Progenitor cell of endocrine pancreas (in vitro differentiated cells): ENCODE results near the gene ZNF789. TPM values are rescaled to one million over a fixed set of nuclear protein-coding genes. Genes with fewer than 3 reads are reported as not detected.
"Not testable (repeated sequence)": the region's sequence is repeated elsewhere in the genome, so short reads cannot be mapped to it uniquely, and the experiment has no call there.

Experiments used
- DNase-seq: peaks from one replicate; pipeline ENCODE4 v3.0.0; 2021; ENCODE audit warnings: low spot score; ENCODE audit not compliant: unreplicated experiment
- H3K27ac Mint-ChIP-seq: 2 replicates; pipeline ENCODE4 v1.8.0; 2021; ENCODE audit warnings: mild to moderate bottlenecking, moderate library complexity, mixed read lengths
- H3K27me3 Mint-ChIP-seq: 2 replicates; pipeline ENCODE4 v1.8.0; 2021; ENCODE audit warnings: mixed read lengths
- H3K36me3 Mint-ChIP-seq: 2 replicates; pipeline ENCODE4 v1.8.0; 2022; ENCODE audit warnings: mixed read lengths; ENCODE audit not compliant: insufficient read depth
- H3K4me1 Mint-ChIP-seq: 2 replicates; pipeline ENCODE4 v1.8.0; 2021; ENCODE audit warnings: low read depth, mixed read lengths
- H3K4me3 Mint-ChIP-seq: 2 replicates; pipeline ENCODE4 v1.8.0; 2021; ENCODE audit warnings: low read depth, mild to moderate bottlenecking, moderate library complexity, mixed read lengths
- H3K9me3 Mint-ChIP-seq: 2 replicates; pipeline ENCODE4 v1.8.0; 2021; ENCODE audit warnings: low read depth, mixed read lengths
- CTCF ChIP-seq: fragments of 200-600 bp; sonication (generic); IDR thresholded peaks from one replicate; pipeline ENCODE4 v1.5.0; 2021; ENCODE audit warnings: antibody characterized with exemption, mild to moderate bottlenecking; ENCODE audit not compliant: unreplicated experiment
- total RNA-seq: library from RNA; stranded (reverse); gene quantifications from 2 replicates; pipeline ENCODE4 v1.2.1, GENCODE V29; 2021

Gene ZNF789
- total RNA-seq, 1 donor from 2014 or later, result 27.4 TPM

- Mint-ChIP-seq H3K27ac (peak overlapping the region; percentile 98), H3K4me1 (peaks cover 17% of the 10 kb centered on the region), H3K9me3 (peaks cover under 1% of the 10 kb centered on the region), H3K27me3 (no peaks in the 10 kb centered on the region), H3K36me3 (peaks cover 22% of the 10 kb centered on the region), H3K4me3 (peak overlapping the region; percentile 92)
- DNase-seq, result no peak
- TF ChIP-seq CTCF, result no peak
Measured at GRCh38 chr7:99499371-99499720, 26.7 kb downstream of the ZNF789 start.

- DNase-seq, result peak; percentile 68
- Mint-ChIP-seq H3K4me3 (peak within 1 kb of the TSS; percentile 92), H3K9me3 (no peaks in the 10 kb centered on the region), H3K36me3 (peaks cover 16% of the 10 kb centered on the region), H3K27ac (peak within 1 kb of the TSS; percentile 98), H3K4me1 (peaks cover 17% of the 10 kb centered on the region), H3K27me3 (no peaks in the 10 kb centered on the region)
- no peak for TF ChIP-seq CTCF
Measured at GRCh38 chr7:99499721-99500636, 27.3 kb downstream of the ZNF789 start, which contains the start of gene ZNF394. ZNF394 (minus strand) TSS chr7:99500281; CDS start chr7:99500093, 188 bp downstream.

GRCh38 chr7:99500637-99501009 is 27.9 kb downstream of the ZNF789 start:
- H3K9me3 Mint-ChIP-seq, result no peaks in the 10 kb centered on the region
- no peak for DNase-seq
- TF ChIP-seq CTCF, result no peak
- H3K27ac Mint-ChIP-seq, result peak overlapping the region; percentile 98
- peaks cover 22% of the 10 kb centered on the region for H3K4me1 Mint-ChIP-seq
- H3K4me3 Mint-ChIP-seq, result peak overlapping the region; percentile 92
- no peaks in the 10 kb centered on the region for H3K27me3 Mint-ChIP-seq
- H3K36me3 Mint-ChIP-seq, result peaks cover 14% of the 10 kb centered on the region

- Mint-ChIP-seq H3K4me3 (peak overlapping the region; percentile 92), H3K4me1 (peaks cover 28% of the 10 kb centered on the region), H3K36me3 (peaks cover 11% of the 10 kb centered on the region)
- H3K27ac Mint-ChIP-seq, H3K9me3 Mint-ChIP-seq, H3K27me3 Mint-ChIP-seq, DNase-seq: not testable (repeated sequence)
Measured at GRCh38 chr7:99501236-99501635, 28.5 kb downstream of the ZNF789 start.

GRCh38 chr7:99504281-99504602 is 31.6 kb downstream of the ZNF789 start:
- peaks cover 1% of the 10 kb centered on the region for H3K36me3 Mint-ChIP-seq
- peaks cover 20% of the 10 kb centered on the region for H3K4me1 Mint-ChIP-seq
- peak overlapping the region; percentile 99 for H3K4me3 Mint-ChIP-seq
- no peaks in the 10 kb centered on the region for H3K9me3 Mint-ChIP-seq
- H3K27me3 Mint-ChIP-seq, result no peaks in the 10 kb centered on the region
- DNase-seq, result peak; percentile 98
- peak overlapping the region; percentile 97 for H3K27ac Mint-ChIP-seq
- TF ChIP-seq CTCF, result no peak
